Activated T-helper 2 cell treated with anti-CD3 and anti-CD28 coated beads, Interferon-gamma antibody, Interleukin-2, Interleukin-4, amounts not matched to agents 10 μg/mL and 5 μg/mL and 100 μg/mL, durations not matched to agents 14 hours and 24 hours and 36 hours (primary cell): ENCODE data around the gene CCDC24. TPM values are rescaled to one million over a fixed set of nuclear protein-coding genes. Genes with fewer than 3 reads are reported as not detected.

Experiments used
- DNase-seq: peaks from one replicate; pipeline ENCODE4 v3.0.0; 2021; ENCODE audit warnings: low spot score
- H3K27ac Mint-ChIP-seq: one replicate; pipeline ENCODE4 v1.8.0; 2021; ENCODE audit warnings: mixed read lengths
- H3K27me3 Mint-ChIP-seq: one replicate; pipeline ENCODE4 v1.8.0; 2021; ENCODE audit warnings: low read depth, mixed read lengths
- H3K36me3 Mint-ChIP-seq: one replicate; pipeline ENCODE4 v1.8.0; 2021; ENCODE audit warnings: low read depth, mixed read lengths
- H3K4me1 Mint-ChIP-seq: one replicate; pipeline ENCODE4 v1.8.0; 2021; ENCODE audit warnings: low read depth, mixed read lengths
- H3K4me3 Mint-ChIP-seq: one replicate; pipeline ENCODE4 v1.8.0; 2021; ENCODE audit warnings: low read depth, mild to moderate bottlenecking, moderate library complexity, mixed read lengths
- H3K9me3 Mint-ChIP-seq: one replicate; pipeline ENCODE4 v1.8.0; 2021; ENCODE audit warnings: mixed read lengths
- intact Hi-C: fragments of 100-400 bp; cut with micrococcal nuclease; formaldehyde crosslinking; loops from one replicate; pipeline ENCODE4 v1.15.1; 2023
- total RNA-seq: library from RNA; stranded (reverse); gene quantifications from 2 replicates; pipeline ENCODE4 v1.2.3, GENCODE V29; 2022

The CCDC24 gene
- total RNA-seq, 1 donor from 2014 or later: 2.1 TPM

GRCh38 chr1:44016041-44016889 is 24.9 kb downstream of the CCDC24 start:
- Mint-ChIP-seq H3K36me3 (no peaks in the 10 kb centered on the region), H3K4me3 (no peak overlapping the region), H3K4me1 (peaks cover 2% of the 10 kb centered on the region), H3K9me3 (no peaks in the 10 kb centered on the region), H3K27ac (no peak overlapping the region), H3K27me3 (no peaks in the 10 kb centered on the region)
- intact Hi-C loops: no loop called here
- no peak for DNase-seq

GRCh38 chr1:44016890-44017400 is 25.5 kb downstream of the CCDC24 start:
- Mint-ChIP-seq H3K4me3 (no peak overlapping the region), H3K36me3 (no peaks in the 10 kb centered on the region), H3K27me3 (no peaks in the 10 kb centered on the region), H3K27ac (no peak overlapping the region), H3K9me3 (no peaks in the 10 kb centered on the region), H3K4me1 (peaks cover 4% of the 10 kb centered on the region)
- intact Hi-C loops: no loop called here
- no peak for DNase-seq

GRCh38 chr1:44019466-44019948 is 28.1 kb downstream of the CCDC24 start:
- H3K27me3 Mint-ChIP-seq: no peaks in the 10 kb centered on the region
- peaks cover 3% of the 10 kb centered on the region for H3K4me1 Mint-ChIP-seq
- intact Hi-C loops: no loop called here
- H3K9me3 Mint-ChIP-seq: no peaks in the 10 kb centered on the region
- no peak overlapping the region for H3K27ac Mint-ChIP-seq
- H3K4me3 Mint-ChIP-seq: no peak overlapping the region
- H3K36me3 Mint-ChIP-seq: no peaks in the 10 kb centered on the region
- no peak for DNase-seq

- Mint-ChIP-seq H3K36me3 (no peaks in the 10 kb centered on the region), H3K4me3 (no peak overlapping the region), H3K27ac (no peak overlapping the region), H3K9me3 (no peaks in the 10 kb centered on the region), H3K4me1 (peaks cover 3% of the 10 kb centered on the region), H3K27me3 (no peaks in the 10 kb centered on the region)
- no peak for DNase-seq
- intact Hi-C loops: no loop called here
Observed at GRCh38 chr1:44020464-44020863, 29.1 kb downstream of the CCDC24 start.

GRCh38 chr1:44021156-44021555 is 29.8 kb downstream of the CCDC24 start:
- Mint-ChIP-seq H3K27ac (no peak overlapping the region), H3K4me1 (peaks cover 3% of the 10 kb centered on the region), H3K36me3 (no peaks in the 10 kb centered on the region), H3K9me3 (no peaks in the 10 kb centered on the region), H3K27me3 (no peaks in the 10 kb centered on the region), H3K4me3 (no peak overlapping the region)
- intact Hi-C loops: no loop called here
- DNase-seq: no peak

GRCh38 chr1:44021581-44022321 is 30.4 kb downstream of the CCDC24 start:
- H3K27ac Mint-ChIP-seq: no peak overlapping the region
- no peak for DNase-seq
- no peaks in the 10 kb centered on the region for H3K27me3 Mint-ChIP-seq
- no peaks in the 10 kb centered on the region for H3K9me3 Mint-ChIP-seq
- H3K4me1 Mint-ChIP-seq: peaks cover 3% of the 10 kb centered on the region
- intact Hi-C loops: no loop called here
- no peak overlapping the region for H3K4me3 Mint-ChIP-seq
- H3K36me3 Mint-ChIP-seq: no peaks in the 10 kb centered on the region

- Mint-ChIP-seq H3K27me3 (no peaks in the 10 kb centered on the region), H3K9me3 (no peaks in the 10 kb centered on the region), H3K4me1 (peaks cover 13% of the 10 kb centered on the region), H3K27ac (no peak overlapping the region), H3K36me3 (no peaks in the 10 kb centered on the region), H3K4me3 (no peak overlapping the region)
- no peak for DNase-seq
- intact Hi-C loops: no loop called here
Observed at GRCh38 chr1:44024031-44024902, 32.9 kb downstream of the CCDC24 start.

- H3K4me1 Mint-ChIP-seq: peaks cover 18% of the 10 kb centered on the region
- H3K9me3 Mint-ChIP-seq: no peaks in the 10 kb centered on the region
- intact Hi-C loops: no loop called here
Observed at GRCh38 chr1:44024903-44025525, 33.6 kb downstream of the CCDC24 start.

GRCh38 chr1:44025816-44026215 is 34.4 kb downstream of the CCDC24 start:
- Mint-ChIP-seq H3K4me1 (peaks cover 18% of the 10 kb centered on the region), H3K4me3 (no peak overlapping the region), H3K27ac (no peak overlapping the region), H3K36me3 (no peaks in the 10 kb centered on the region), H3K27me3 (no peaks in the 10 kb centered on the region), H3K9me3 (no peaks in the 10 kb centered on the region)
- intact Hi-C loops: no loop called here
- no peak for DNase-seq

More at GRCh38 chr1:44024903-44025525, 33.6 kb downstream of the CCDC24 start:
- Mint-ChIP-seq H3K4me3 (no peak overlapping the region), H3K27me3 (no peaks in the 10 kb centered on the region), H3K36me3 (no peaks in the 10 kb centered on the region), H3K27ac (no peak overlapping the region)
- DNase-seq: no peak

GRCh38 chr1:44027320-44027719 is 35.9 kb downstream of the CCDC24 start:
- Mint-ChIP-seq H3K4me1 (peaks cover 25% of the 10 kb centered on the region), H3K4me3 (no peak overlapping the region), H3K36me3 (no peaks in the 10 kb centered on the region), H3K9me3 (no peaks in the 10 kb centered on the region), H3K27ac (no peak overlapping the region), H3K27me3 (no peaks in the 10 kb centered on the region)
- DNase-seq: no peak
- intact Hi-C loops: no loop called here

- Mint-ChIP-seq H3K27me3 (no peaks in the 10 kb centered on the region), H3K27ac (peak overlapping the region; percentile 90), H3K4me3 (peak overlapping the region; percentile 90), H3K9me3 (no peaks in the 10 kb centered on the region), H3K4me1 (peaks cover 29% of the 10 kb centered on the region), H3K36me3 (no peaks in the 10 kb centered on the region)
- intact Hi-C loops: no loop called here
- DNase-seq: no peak
Observed at GRCh38 chr1:44029260-44029910, 38.0 kb downstream of the CCDC24 start.
